GM12872 (cell line): ENCODE results near the gene FGF14.

Experiments used
- TF ChIP-seq, protein P1 (sequence below): IDR thresholded peaks from 3 replicates; pipeline ENCODE4 v1.5.1; 2011; ENCODE audit warnings: low read depth, mild to moderate bottlenecking, low read length, moderate library complexity; ENCODE audit not compliant: insufficient read depth

Gene FGF14

GRCh38 chr13:102138635-102139190 lies 263.1 kb downstream of the FGF14 start:
- TF ChIP-seq, protein P1, sequence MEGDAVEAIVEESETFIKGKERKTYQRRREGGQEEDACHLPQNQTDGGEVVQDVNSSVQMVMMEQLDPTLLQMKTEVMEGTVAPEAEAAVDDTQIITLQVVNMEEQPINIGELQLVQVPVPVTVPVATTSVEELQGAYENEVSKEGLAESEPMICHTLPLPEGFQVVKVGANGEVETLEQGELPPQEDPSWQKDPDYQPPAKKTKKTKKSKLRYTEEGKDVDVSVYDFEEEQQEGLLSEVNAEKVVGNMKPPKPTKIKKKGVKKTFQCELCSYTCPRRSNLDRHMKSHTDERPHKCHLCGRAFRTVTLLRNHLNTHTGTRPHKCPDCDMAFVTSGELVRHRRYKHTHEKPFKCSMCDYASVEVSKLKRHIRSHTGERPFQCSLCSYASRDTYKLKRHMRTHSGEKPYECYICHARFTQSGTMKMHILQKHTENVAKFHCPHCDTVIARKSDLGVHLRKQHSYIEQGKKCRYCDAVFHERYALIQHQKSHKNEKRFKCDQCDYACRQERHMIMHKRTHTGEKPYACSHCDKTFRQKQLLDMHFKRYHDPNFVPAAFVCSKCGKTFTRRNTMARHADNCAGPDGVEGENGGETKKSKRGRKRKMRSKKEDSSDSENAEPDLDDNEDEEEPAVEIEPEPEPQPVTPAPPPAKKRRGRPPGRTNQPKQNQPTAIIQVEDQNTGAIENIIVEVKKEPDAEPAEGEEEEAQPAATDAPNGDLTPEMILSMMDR = no peak

- TF ChIP-seq, protein P1 = no peak
Observed at GRCh38 chr13:102136735-102137296, 265.0 kb downstream of the FGF14 start.

- TF ChIP-seq, protein P1 = no peak
Observed at GRCh38 chr13:102132777-102133295, 269.0 kb downstream of the FGF14 start.

- TF ChIP-seq, protein P1 = no peak
Observed at GRCh38 chr13:102131246-102131645, 270.6 kb downstream of the FGF14 start.

DNA sequence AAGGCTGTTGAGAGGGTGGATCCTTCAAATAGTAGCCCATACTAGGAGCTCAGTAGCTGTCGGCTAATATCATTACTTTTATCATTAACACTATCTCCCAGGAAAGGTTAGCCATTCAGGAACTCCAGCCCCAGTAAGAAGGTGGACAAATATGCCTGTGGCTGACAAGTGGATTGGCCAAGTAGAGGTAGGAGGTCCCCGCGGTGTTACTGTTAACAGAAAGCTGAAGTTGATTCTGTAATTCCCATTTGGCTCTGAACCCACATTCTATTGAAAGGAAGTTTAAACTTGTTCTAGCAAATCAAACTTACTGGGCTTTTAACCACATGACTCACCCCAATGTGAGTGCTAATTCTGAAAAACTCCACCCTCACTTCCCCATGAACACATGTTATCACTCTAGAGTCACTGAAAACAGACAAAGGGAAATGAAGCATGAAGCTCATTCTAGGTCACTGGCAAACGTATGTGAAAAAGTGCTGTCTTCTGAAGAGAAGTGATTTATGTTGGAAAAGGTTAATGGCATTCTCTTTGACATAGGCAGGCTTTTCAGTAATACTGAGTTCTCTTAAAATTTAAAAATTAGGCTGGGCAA lies 273.5 kb downstream of the FGF14 start:
- TF ChIP-seq, protein P1 = no peak

DNA sequence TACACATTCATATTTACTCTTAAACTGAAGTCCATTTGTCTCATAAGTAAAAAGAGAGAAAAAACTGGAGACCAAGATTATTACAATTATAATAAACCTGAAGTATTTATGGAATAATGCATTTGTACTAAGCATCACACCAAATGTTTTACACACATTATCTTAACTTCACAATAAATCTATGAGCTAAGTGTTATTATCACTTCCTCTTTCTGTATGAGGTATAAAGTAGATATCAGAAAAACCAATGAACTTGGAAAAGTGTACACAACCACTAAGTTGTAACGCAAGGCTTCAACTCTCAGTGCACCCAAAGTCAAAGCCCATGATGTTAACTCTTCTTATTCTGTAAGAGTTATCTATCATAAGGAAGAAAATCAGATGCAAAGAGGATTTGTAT lies 274.7 kb downstream of the FGF14 start:
- TF ChIP-seq, protein P1 = no peak

DNA sequence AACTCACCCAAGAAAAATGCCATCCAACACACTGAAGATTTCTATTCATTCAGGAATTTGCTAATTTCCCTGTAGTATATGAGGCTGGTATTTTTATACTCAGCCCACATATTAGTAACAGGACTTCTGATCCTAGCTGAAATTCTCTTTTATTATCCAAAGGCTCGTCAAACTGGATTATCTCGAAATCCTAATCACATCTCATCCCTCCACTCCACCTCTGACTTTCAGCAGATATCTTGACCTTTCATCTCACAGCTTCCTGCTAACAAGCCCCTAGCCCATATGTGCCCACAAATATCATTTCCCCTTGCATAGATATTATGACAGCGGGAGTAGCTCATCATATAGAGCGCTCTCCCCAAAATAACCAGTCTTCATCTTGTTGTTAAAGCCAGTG lies 279.7 kb downstream of the FGF14 start:
- TF ChIP-seq, protein P1 = no peak
